Left cardiac atrium (tissue), 4 donors: Measurements from ENCODE around the gene SPG7. TPM values are rescaled to one million over a fixed set of nuclear protein-coding genes. Genes with fewer than 3 reads are reported as not detected.

ENCODE experiments used
- ATAC-seq, 2 donors: fragments of 200-7000 bp; cut with Tn5 transposase; one replicate each; pipeline ENCODE4 v1.9.1; 2020; ENCODE audit warnings: mild to moderate bottlenecking in 2 of 2, moderate library complexity in 2 of 2
- DNase-seq: peaks from one replicate; pipeline ENCODE4 v3.0.0-alpha.2; 2020
- intact Hi-C, 2 donors: fragments of 100-400 bp; cut with DNase I; formaldehyde crosslinking; loops; one replicate each; pipeline versions ENCODE4 v1.14.1 to v1.15.1; 2022 to 2023
- total RNA-seq, 2 donors: library from RNA; stranded (reverse); fragmentation: NEBNext Ultra II Directional; extraction: Animal tissue kit (Norgen Biotek cat#: 25700); gene quantifications; one replicate each; pipeline ENCODE4 v1.2.1, GENCODE V29; 2021
- donor health status: DM: no; HTN: yes; CAD: no.
- donor health status: DM: no; HTN: yes; CAD: no; lungs with severe emphysema.
- donor health status: DM: yes; HTN: yes; CAD: no.
- donor health status: Dilated cardiomyopathy.

The SPG7 gene
- total RNA-seq, 2 donors from 2014 or later: 78.5 to 99.5 TPM

DNA sequence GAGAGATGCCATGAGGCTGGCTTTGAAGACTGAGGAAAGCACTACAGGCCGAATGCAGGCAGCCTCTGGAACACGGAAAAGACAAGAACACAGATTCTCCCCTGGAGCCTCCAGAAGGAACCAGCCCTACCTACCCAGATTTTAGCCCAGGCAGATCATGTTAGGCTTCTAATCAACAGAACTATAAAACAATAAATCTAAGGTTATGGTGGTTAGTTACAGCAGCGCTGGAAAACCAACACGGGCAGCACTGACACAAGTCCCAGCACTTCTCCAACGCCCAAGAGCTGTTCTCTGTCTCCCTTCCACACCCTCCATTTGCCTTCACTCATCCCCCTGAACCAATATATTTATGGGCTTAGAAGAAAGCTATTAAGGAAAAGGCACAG is 25.4 kb upstream of the SPG7 start:
- ATAC-seq: no peak
- intact Hi-C loops: loop anchor here in 1 of 2 donors (10.0 kb wide), 1 partner anchor 138 kb away; no protein-coding TSS in a partner anchor

DNA sequence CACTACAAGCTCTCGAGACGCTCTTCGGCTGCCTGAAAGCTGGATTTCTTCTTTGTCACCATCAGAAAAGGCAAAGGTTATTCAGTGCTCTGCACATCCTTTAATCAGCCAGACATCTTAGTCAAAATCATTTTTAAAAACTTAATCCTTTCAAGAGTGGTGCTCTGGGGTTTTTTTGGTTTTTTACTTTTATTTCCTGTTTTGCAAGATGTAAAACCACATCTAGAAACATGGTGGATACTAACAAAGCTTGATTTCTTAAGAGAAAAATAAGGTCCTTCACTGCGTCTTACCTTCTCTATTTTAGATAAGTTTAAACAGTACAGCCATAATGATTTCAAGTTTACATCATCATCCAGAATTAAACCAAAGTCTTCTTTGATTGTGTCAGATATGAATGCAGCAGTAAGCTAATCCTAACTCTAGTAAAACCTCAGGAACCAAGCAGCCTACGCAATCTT is 24.1 kb upstream of the SPG7 start:
- intact Hi-C loops: loop anchor here in 1 of 2 donors (10.0 kb wide), 1 partner anchor 139 kb away; no protein-coding TSS in a partner anchor
- ATAC-seq: no peak

More for the DNA sequence above, 25.4 kb upstream of the SPG7 start:
- no peak for DNase-seq

DNA sequence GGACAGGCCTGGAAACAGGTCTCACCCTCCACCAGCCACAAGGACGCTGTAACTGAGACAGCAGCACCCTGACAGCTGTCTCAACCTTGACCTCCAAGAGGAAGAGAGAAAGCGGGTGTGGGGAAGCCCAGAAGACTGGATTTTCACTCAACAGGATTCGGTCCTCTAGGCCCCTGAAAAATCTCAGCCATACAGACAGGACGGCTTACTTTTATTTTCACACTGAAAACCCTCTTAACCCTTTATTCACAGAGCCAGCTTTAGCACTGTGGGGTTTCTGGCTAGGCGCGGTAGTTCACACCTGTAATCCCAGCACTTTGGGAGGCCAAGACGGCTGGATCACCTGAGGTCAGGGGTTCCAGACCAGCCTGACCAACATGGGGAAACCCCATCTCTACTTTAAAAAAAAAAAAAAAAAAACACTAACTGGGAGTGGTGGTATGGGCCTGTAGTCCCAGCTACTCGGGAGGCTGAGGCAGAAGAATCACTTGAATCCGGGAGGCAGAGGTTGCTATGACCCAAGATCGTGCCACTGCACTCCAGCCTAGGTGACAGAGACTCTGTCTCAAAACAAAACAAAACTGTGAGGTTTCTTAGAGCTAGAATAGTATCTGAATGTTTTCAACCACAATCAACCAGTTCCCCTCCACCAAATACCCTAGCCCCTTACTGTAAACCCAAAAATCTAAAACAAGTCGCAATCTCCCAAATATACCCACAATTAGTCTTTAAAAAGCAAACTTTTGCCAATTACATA is 23.1 kb upstream of the SPG7 start:
- ATAC-seq (no peak), DNase-seq (no peak)
- intact Hi-C loops: loop anchor here in 1 of 2 donors (10.0 kb wide), 1 partner anchor 140 kb away; no protein-coding TSS in a partner anchor

More for the DNA sequence above, 24.1 kb upstream of the SPG7 start:
- DNase-seq: no peak

DNA sequence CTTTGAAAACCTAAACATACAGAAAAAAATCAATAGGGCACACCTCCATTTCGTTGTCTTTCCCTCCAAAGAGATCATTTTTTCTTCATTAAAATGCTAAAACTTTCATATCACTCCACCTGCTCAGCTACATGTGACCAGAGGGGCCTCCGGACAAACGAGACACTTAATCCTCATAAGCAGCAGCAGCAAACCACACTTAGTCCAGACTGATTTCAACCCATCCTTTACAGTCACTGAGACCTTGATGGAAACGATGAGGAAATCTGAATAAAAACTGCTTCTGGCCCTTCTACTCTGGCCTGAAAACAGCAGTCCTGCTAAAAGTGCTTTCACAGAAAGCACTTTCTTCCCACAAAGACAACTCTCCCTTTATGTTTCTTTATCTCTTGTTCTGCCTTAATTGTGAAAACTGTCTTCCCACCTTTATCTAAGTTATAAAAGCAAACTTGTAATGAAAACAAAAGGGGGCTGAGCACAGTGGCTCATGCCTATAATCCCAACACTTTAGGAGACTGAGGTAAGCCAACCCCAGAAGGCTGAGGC is 22.4 kb upstream of the SPG7 start:
- ATAC-seq (no peak), DNase-seq (no peak)
- intact Hi-C loops: loop anchor here in 1 of 2 donors (10.0 kb wide), 1 partner anchor 141 kb away; no protein-coding TSS in a partner anchor

DNA sequence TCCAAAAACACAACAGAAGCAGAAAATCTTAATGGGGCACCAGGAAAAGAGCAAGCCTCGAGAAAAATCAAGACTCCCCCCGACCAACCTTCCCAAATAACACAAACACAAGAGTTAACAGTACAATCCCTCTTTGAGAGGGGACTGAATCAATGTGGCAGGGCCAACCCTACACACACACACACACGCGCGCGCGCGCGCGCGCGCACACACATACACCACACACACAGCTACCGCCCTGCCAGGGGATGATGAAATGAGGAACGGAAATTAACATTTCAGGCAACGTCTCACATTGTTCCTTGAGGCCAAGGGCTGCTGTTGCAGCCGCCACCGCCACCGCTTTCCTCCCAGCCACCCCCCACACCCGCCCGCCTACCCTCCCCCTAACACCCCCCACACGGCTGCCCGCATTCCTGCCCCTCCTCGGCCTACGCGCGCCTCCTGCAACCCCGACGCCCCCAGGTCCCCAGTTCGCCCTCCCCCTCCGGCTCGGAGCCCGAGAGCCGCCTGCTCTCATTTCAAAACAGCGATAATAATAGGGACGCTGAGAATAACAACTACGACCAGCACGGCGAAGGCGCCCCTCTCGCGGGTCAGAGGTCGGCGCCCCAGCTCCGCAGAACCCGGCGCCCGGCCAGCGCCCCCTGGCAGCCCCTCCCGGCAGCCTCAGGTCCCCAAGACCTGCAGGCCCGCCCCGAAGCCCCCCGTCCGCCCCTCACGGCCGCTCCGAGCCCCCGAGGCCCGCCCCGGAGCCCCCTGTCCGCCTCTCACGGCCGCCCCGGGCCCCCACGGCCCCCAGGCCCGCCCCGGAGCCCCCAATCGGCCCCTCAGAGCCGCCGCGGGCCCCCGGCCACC is 18.9 kb upstream of the SPG7 start:
- peak; percentile 87 for DNase-seq
- intact Hi-C loops: loop anchor here in 1 of 2 donors (10.0 kb wide), 1 partner anchor 144 kb away; no protein-coding TSS in a partner anchor
- ATAC-seq: peak; percentile 41 to 43

DNA sequence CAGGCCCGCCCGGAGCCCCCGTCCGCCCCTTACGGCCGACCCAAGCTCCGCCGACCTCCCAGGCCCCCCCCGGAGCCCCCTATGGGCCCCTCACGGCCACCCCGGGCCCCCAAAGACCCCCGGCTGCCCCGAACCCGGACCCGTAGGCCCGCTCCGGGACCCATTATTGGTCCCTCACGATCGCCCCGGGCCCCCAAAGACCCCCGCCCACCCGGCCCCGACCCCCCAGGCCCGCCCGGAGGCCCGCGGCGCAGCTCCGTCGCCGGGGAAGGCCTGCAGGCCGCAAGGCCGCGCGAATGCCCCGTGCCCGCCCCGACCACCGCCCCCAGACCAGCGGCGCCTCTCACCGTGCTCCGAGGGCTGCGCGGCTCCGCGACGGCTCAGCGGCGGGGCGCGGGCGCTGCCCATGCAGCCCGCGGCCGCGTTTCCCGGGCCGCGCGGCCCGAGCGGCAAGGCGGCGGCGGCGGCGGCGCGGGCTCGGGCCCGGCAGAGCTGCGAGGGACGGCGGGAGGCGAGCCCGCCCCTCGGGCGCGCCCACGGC is 18.2 kb upstream of the SPG7 start:
- intact Hi-C loops: loop anchor here in 1 of 2 donors (10.0 kb wide), 1 partner anchor 145 kb away; no protein-coding TSS in a partner anchor
- ATAC-seq (no peak), DNase-seq (no peak)

DNA sequence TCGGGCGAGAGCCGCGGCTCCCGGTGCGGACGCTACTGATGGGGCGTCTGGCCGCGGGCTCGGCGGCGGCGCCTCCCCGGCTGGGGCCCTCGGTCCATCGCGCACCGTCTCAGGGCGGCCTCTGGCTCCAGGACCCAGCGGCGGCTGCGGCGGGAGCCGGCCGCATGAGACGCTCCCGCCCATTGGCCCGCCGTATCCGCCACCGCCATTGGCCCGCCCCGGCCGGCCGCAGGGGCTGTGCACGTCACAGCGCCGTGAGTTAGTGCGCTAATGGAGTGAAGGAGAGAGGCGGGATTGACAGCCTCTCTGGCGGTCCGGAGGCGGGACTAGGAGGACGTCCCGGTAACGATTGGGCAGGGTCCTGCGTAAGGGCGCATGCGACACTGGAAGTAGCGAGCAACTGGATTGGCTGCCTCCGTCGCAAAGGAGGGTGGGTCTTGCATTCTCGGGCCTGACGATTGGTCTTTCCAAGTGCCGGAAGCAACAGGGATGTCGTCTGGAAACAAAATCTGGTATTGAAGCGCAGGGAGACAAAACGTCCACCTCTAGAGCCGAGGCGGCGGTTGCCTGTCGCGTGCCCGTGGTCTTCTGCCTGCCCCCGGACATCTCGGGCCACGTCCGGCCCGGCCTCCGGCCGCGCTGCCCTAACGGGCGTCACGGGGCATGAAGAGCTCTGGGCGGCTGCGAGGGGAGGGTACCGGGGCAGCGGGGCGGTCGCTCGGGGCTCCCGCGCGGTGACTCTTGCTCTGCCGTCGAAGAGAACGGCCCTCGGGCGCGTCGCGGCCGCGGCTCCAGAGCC is 17.6 kb upstream of the SPG7 start, which contains the start of gene ANKRD11:
Gene ANKRD11 (minus strand): TSS at position 123 of the 799 bp plus-strand sequence. CDS start 173,542 bp downstream, outside the sequence.
- ATAC-seq (peak; percentile 98 to 99), DNase-seq (peak; percentile 99)
- intact Hi-C loops: no loop called here

DNA sequence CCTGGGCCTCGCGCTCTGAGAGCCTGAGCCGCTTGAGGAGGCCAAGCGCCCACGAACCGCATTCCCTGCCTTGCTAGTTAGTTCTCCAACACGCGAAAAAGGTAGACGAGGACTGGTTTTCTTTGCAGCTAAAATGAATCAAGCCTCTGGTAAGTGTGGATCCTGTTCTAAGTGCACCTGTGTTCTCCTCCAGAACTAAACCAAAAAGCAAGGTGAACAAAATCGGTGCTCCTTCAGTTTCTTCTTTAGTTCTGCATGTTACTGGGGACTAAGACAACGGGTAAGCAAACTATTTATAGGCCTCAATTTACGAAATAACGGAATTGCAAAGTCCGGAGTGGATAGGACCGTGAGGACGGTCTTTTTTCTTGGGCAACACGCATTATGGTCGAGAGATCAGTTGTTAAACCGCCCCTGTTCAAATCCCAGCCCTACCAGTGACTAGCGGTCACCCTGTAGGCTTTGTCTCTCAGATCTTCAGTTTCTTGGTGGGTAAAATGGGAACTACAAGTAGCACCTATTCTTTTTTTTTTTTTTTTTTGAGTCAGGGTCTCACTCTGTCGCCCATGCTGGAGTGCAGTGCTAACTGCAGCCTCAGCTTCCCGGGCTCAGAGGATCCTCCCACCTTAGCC is 16.8 kb upstream of the SPG7 start:
- DNase-seq (no peak), ATAC-seq (no peak)
- intact Hi-C loops: no loop called here

DNA sequence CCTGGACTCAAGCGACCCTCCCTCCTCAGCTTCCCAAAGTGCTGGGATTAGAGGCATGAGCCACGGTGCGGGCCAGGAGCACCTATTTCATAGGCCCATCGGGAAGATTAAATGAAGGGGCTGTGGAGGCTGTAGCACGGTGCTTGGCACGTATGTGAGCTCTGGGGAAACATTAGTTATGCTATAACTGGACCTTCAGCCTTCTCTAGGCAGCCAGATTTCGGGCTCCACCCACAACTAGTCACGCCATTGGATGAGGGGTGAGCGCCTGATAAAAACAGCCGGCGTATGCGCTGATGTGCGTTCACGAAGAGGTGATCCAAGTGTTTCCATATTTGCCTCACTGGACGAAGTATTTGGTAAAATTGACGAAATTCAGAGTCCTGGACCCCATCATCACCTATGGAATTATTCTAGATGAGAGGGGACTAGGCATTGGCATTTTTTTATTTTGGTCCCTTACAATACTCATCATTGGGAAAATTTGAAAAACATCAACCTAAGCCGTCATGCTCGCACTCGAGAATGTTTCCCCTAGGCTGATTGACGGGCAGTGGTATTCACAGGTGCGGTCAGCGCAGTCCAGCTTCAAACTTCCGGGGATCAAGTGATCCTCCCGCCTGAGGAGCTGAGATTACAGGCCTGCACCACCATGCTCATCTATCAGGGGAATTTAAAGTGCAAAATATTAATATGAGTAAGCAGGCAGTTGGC is 16.1 kb upstream of the SPG7 start:
- intact Hi-C loops: no loop called here
- ATAC-seq (no peak), DNase-seq (no peak)

DNA sequence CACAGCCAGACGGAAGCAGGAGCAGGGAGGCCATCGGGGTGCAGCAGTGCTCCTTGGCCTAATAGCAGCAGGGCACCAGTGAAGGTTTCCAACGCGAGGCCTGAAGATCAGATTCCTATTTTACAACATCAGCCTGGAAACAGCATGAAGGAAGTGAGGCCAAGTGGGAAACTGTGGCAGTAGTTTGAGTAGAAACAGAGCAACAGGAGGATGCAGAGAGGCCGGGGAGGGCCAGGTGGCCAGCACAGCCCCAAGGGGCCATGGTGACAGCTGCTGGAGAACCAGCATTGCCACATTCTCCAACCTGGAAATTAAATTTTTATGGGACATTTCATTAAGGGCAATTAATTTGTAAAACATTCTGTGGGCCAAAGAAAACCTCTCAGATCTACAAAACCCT is 14.4 kb upstream of the SPG7 start:
- no peak for DNase-seq
- ATAC-seq: no peak
- intact Hi-C loops: no loop called here

DNA sequence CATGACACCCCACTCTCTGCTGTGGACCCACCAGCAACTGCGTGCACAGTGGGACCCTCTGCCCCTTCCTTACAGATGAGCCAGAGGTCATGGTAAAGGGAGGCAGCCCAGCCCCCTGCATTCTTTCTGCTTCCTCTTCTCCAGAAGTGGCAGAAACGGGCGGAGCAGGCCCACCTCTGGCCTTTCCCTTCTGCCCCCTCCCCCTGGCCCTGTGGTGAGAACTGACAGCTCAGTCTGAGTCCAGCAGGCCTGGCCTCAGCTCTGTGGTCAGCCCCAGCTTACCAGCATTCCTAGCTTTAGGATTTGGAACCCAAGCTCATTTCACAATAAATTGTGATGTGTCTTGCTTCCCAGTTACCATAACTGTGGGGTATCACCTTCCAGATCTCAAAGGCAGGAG is 13.1 kb upstream of the SPG7 start:
- no peak for ATAC-seq
- intact Hi-C loops: no loop called here
- DNase-seq: no peak

DNA sequence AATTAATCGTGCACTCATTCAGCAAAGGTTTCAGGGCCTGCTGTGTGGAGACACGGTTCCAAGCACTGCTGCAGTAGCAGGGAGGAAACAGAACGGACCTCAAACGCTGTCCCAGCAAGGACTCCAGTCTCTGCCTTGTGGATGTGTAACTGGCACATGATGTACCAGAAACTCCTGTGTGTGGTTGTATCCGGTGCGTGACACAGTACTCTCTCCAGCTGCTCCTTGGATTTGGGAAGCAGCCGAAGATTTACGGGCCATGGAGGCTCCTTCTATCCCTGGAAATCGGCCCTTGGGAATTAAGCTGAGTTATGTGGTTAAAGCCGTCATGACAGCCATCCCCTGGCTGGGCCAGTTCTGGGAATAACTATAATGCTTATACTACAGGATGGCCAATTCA is 9.4 kb upstream of the SPG7 start:
- no peak for DNase-seq
- ATAC-seq: no peak
- intact Hi-C loops: no loop called here

DNA sequence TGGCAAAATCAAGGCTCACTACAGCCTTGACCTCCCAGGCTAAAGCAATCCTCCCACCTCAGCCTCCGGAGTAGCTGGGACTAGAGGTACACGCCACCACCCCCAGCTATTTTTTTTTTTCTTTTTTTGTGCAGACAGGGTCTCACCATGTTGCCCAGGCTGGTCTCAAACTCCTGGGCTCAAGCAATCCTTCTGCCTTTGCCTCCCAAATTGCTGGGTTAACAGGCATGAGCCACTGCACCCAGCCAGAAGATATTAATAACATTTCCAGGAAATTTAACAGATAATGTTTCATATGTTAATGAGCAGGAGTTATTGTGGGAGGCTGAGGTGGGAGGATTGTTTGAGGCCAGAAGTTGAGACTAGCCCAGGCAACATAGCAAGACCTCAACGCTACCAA is 8.4 kb upstream of the SPG7 start:
- no peak for ATAC-seq
- DNase-seq: no peak
- intact Hi-C loops: loop anchor here (10.0 kb wide), 2 partner anchors 145 to 165 kb away; no protein-coding TSS in a partner anchor

DNA sequence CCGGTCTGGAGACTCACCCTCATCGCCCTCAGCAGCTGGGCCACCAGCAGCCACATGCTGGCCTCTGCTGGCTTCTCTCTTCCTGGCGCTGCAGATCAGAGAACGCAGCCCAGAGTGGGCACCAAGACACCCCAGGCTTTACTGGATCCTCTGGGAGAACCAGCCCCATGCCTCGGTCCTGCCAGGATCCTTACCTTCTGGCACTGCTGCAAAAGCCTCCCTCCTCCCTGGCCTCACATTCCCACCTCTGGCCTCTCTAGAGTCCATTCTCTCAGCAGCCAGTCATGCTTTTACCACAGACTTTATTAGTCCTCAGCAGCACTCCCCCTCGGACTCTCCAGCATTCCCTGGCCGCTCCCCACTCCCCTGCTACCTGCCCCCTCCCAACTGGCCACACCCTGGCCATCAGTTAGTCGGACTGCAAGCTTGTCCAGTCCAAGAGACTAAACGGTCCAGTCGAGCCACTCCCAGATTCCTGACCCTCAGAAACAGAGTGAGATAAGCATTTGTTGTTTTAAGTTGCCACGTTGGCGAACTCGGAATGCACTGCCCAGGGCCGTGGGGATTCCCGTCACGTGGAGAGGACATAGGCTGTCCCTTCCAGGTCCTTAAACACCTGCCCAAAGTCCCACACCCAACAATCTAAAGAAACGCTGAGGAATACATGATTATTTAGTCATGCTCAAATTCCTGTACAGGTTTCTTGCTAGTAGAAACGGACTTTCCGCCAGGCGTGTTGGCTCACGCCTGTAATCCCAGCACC is 5.9 kb upstream of the SPG7 start:
- intact Hi-C loops: loop anchor here (10.0 kb wide), 2 partner anchors 147 to 167 kb away; no protein-coding TSS in a partner anchor
- ATAC-seq: peak in 1 of 2 donors; percentile 12
- DNase-seq: no peak

DNA sequence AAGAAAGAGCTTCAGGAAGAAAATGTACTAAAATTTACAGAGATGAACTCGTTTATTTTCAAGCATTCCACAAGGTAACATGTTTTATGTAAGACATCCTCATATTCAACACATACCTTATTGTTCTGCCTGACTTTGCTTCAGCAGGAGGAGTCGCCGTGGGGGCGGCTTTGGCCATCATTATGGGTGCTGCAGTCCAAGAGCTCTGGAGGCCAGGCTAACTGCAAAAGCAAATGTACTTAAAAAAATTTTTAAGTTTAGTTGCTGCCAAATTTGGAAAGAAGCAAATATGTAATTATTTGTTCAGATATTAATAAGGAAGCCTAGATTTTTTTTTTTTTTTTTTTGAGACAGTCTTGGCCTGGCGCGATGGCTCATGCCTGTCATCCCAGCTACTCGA is 4.1 kb upstream of the SPG7 start:
- DNase-seq: no peak
- no peak for ATAC-seq

More for the DNA sequence above, 4.1 kb upstream of the SPG7 start:
- intact Hi-C loops: loop anchor here (10.0 kb wide), 2 partner anchors 149 to 169 kb away; no protein-coding TSS in a partner anchor
